Neural cell (in vitro differentiated cells): ENCODE data around the gene ABCA13. TPM values are rescaled to one million over a fixed set of nuclear protein-coding genes. Genes with fewer than 3 reads are reported as not detected.

Experiments
- H2AFZ ChIP-seq: fragments of 200-600, 300-800 bp; sonication (generic), shearing (Covaris generic); 2 replicates; pipeline ENCODE4 v1.6.0; 2014; ENCODE audit warnings: low read depth, mild to moderate bottlenecking, antibody characterized with exemption, low read length, moderate library complexity
- H3F3A ChIP-seq: fragments of 200-600 bp; shearing (Covaris generic); 2 replicates; pipeline ENCODE4 v1.6.1; 2016; ENCODE audit warnings: mild to moderate bottlenecking, moderate library complexity, mixed read lengths, antibody characterized with exemption, low read length; ENCODE audit not compliant: insufficient read depth, poor library complexity, severe bottlenecking
- H3K27ac ChIP-seq: fragments of 200-600, 300-800 bp; sonication (generic), shearing (Covaris generic); 2 replicates; pipeline ENCODE4 v1.5.1; 2014; ENCODE audit warnings: mild to moderate bottlenecking, low read length, moderate library complexity
- H3K27me3 ChIP-seq: fragments of 300-800, 200-600 bp; sonication (generic), shearing (Covaris generic); 2 replicates; pipeline ENCODE4 v1.6.0; 2014; ENCODE audit warnings: mild to moderate bottlenecking, low read depth, low read length, moderate library complexity; ENCODE audit not compliant: insufficient read depth
- H3K36me3 ChIP-seq: fragments of 300-800, 200-600 bp; sonication (generic), shearing (Covaris generic); 2 replicates; pipeline ENCODE4 v1.5.1; 2014; ENCODE audit warnings: mild to moderate bottlenecking, antibody characterized with exemption, low read length, moderate library complexity; ENCODE audit not compliant: insufficient read depth
- H3K4me2 ChIP-seq: fragments of 300-800, 200-600 bp; sonication (generic), shearing (Covaris generic); 2 replicates; pipeline ENCODE4 v1.6.0; 2014; ENCODE audit warnings: mild to moderate bottlenecking, low read length
- H3K4me3 ChIP-seq: fragments of 300-800, 200-600 bp; sonication (generic), shearing (Covaris generic); 2 replicates; pipeline ENCODE4 v1.5.1; 2014; ENCODE audit warnings: mild to moderate bottlenecking, low read length, moderate library complexity
- H3K79me2 ChIP-seq: fragments of 200-600 bp; shearing (Covaris generic); replicated peaks from 2 replicates; pipeline ENCODE4 v1.6.0; 2014; ENCODE audit warnings: mild to moderate bottlenecking, low read length, moderate library complexity; ENCODE audit not compliant: insufficient read depth
- H3K9ac ChIP-seq: fragments of 300-800, 200-600 bp; sonication (generic), shearing (Covaris generic); 2 replicates; pipeline ENCODE4 v1.6.1; 2016; ENCODE audit warnings: mild to moderate bottlenecking, low read length, mixed read lengths
- H3K9me2 ChIP-seq: fragments of 200-600 bp; shearing (Covaris generic); 2 replicates; pipeline ENCODE4 v1.6.1; 2016; ENCODE audit warnings: mild to moderate bottlenecking, low read length, mixed read lengths; ENCODE audit not compliant: insufficient read depth
- H3K9me3 ChIP-seq: fragments of 200-600, 300-800 bp; sonication (generic), shearing (Covaris generic); 2 replicates; pipeline ENCODE4 v1.6.1; 2016; ENCODE audit warnings: mild to moderate bottlenecking, mixed run types, low read length, moderate library complexity, mixed read lengths
- H4K20me1 ChIP-seq: fragments of 200-600 bp; shearing (Covaris generic); 2 replicates; pipeline ENCODE4 v1.6.1; 2016; ENCODE audit warnings: mild to moderate bottlenecking, mixed run types; ENCODE audit not compliant: insufficient read depth
- EP300 ChIP-seq: fragments of 450-650 bp; conservative IDR thresholded peaks from 2 replicates; pipeline ENCODE4 v1.6.1; 2014; ENCODE audit warnings: antibody characterized with exemption, mild to moderate bottlenecking, moderate library complexity; ENCODE audit not compliant: poor library complexity, severe bottlenecking
- EZH2 ChIP-seq: fragments of 200-600, 300-800 bp; shearing (Covaris generic), sonication (generic); IDR thresholded peaks from 2 replicates; pipeline ENCODE4 v1.6.1; 2014; ENCODE audit warnings: antibody characterized with exemption, low read length, borderline replicate concordance, mild to moderate bottlenecking; ENCODE audit not compliant: insufficient read depth, poor library complexity, severe bottlenecking
- MXI1 ChIP-seq: fragments of 450-650 bp; conservative IDR thresholded peaks from 2 replicates; pipeline ENCODE4 v1.6.1; 2014; ENCODE audit warnings: antibody characterized with exemption, mild to moderate bottlenecking; ENCODE audit not compliant: poor library complexity, severe bottlenecking
- POLR2AphosphoS5 ChIP-seq: IDR thresholded peaks from 2 replicates; pipeline ENCODE4 v1.6.1; 2012
- RAD21 ChIP-seq: fragments of 450-650 bp; conservative IDR thresholded peaks from 2 replicates; pipeline ENCODE4 v1.6.1; 2014; ENCODE audit warnings: antibody characterized with exemption, mild to moderate bottlenecking, moderate library complexity
- SMC3 ChIP-seq: fragments of 450-650 bp; conservative IDR thresholded peaks from 2 replicates; pipeline ENCODE4 v1.6.1; 2014; ENCODE audit warnings: antibody characterized with exemption, mild to moderate bottlenecking, moderate library complexity; ENCODE audit not compliant: poor library complexity
- TAF1 ChIP-seq: IDR thresholded peaks from 2 replicates; pipeline ENCODE4 v1.6.1; 2012; ENCODE audit warnings: low read depth
- polyA plus RNA-seq: library from polyadenylated mRNA; depleted of rRNA; stranded (reverse); fragments of >200 nt; gene quantifications from 2 replicates; pipeline ENCODE4 v1.2.3, GENCODE V29; 2014
- TF ChIP-seq, protein P1 (sequence below): IDR thresholded peaks from 2 replicates; pipeline ENCODE4 v1.6.1; 2012; ENCODE audit warnings: borderline replicate concordance
- TF ChIP-seq, protein P2 (sequence below): fragments of 450-650 bp; IDR thresholded peaks from 2 replicates; pipeline ENCODE4 v1.5.1; 2014; ENCODE audit warnings: antibody characterized with exemption, mild to moderate bottlenecking, moderate library complexity; ENCODE audit not compliant: poor library complexity, severe bottlenecking

The ABCA13 gene
- polyA plus RNA-seq, 1 donor from 2014 or later: 0.20 TPM

DNA sequence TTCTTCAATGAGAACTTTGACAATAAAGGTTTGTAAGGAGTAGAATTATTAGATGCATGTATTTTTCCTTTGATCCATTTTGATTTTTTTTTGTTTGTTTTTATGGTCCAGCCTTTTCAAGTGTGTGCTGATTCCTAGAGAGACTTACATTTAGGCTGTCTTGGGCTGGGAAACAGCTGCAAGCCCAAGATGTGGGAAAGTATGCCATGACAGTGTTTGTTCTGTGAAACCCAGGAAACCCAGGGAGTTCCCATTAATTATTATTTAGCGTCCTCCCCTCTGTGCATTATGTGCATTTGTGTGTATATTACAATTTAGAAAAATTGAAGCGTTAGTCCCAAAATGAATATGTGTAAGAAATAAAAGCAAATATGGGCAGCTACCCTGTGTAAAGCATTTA, 216.7 kb downstream of the ABCA13 start:
- H3K79me2 ChIP-seq: no peaks in the 10 kb centered on the region
- no peak overlapping the region for H2AFZ ChIP-seq
- H3K9me2 ChIP-seq: no peaks in the 10 kb centered on the region
- H3K27ac ChIP-seq: no peak overlapping the region
- H3K4me3 ChIP-seq: no peak overlapping the region
- no peaks in the 10 kb centered on the region for H3K27me3 ChIP-seq
- H3K36me3 ChIP-seq: no peaks in the 10 kb centered on the region
- no peaks in the 10 kb centered on the region for H4K20me1 ChIP-seq
- TF ChIP-seq EZH2 (no peak), SMC3 (no peak), TAF1 (no peak), EP300 (no peak), RAD21 (no peak), MXI1 (no peak)
- TF ChIP-seq, protein P1, sequence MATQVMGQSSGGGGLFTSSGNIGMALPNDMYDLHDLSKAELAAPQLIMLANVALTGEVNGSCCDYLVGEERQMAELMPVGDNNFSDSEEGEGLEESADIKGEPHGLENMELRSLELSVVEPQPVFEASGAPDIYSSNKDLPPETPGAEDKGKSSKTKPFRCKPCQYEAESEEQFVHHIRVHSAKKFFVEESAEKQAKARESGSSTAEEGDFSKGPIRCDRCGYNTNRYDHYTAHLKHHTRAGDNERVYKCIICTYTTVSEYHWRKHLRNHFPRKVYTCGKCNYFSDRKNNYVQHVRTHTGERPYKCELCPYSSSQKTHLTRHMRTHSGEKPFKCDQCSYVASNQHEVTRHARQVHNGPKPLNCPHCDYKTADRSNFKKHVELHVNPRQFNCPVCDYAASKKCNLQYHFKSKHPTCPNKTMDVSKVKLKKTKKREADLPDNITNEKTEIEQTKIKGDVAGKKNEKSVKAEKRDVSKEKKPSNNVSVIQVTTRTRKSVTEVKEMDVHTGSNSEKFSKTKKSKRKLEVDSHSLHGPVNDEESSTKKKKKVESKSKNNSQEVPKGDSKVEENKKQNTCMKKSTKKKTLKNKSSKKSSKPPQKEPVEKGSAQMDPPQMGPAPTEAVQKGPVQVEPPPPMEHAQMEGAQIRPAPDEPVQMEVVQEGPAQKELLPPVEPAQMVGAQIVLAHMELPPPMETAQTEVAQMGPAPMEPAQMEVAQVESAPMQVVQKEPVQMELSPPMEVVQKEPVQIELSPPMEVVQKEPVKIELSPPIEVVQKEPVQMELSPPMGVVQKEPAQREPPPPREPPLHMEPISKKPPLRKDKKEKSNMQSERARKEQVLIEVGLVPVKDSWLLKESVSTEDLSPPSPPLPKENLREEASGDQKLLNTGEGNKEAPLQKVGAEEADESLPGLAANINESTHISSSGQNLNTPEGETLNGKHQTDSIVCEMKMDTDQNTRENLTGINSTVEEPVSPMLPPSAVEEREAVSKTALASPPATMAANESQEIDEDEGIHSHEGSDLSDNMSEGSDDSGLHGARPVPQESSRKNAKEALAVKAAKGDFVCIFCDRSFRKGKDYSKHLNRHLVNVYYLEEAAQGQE: no peak
- no peaks in the 10 kb centered on the region for H3F3A ChIP-seq
- no peaks in the 10 kb centered on the region for H3K9me3 ChIP-seq
- no peak overlapping the region for H3K4me2 ChIP-seq
- H3K9ac ChIP-seq: no peak overlapping the region

DNA sequence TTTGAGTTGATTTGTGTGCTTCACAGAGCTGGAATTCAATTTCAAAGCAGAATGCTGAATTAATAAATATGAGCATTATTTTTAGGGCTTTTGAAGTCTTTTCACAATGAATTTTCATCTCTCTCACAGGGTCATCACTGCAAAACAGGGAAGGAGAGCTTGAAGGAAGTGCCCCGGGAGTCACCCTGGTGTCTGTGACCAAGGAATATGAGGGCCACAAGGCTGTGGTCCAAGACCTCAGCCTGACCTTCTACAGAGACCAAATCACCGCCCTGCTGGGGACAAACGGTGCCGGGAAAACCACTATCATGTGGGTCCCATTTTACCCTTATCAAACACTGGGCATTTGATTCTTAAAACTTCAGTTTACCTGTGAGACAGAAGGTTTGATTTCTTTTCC, 217.7 kb downstream of the ABCA13 start:
- Histone ChIP-seq H4K20me1 (no peaks in the 10 kb centered on the region), H3K36me3 (no peaks in the 10 kb centered on the region), H3F3A (no peaks in the 10 kb centered on the region), H3K79me2 (no peaks in the 10 kb centered on the region), H3K27ac (no peak overlapping the region), H3K9me2 (no peaks in the 10 kb centered on the region), H3K4me2 (no peak overlapping the region), H3K9ac (no peak overlapping the region), H3K4me3 (no peak overlapping the region), H2AFZ (no peak overlapping the region), H3K27me3 (no peaks in the 10 kb centered on the region), H3K9me3 (no peaks in the 10 kb centered on the region)
- TF ChIP-seq RAD21: no peak
- no peak for TF ChIP-seq EP300
- TF ChIP-seq, protein P1: no peak
- no peak for TF ChIP-seq TAF1
- no peak for TF ChIP-seq MXI1
- no peak for TF ChIP-seq POLR2AphosphoS5
- TF ChIP-seq, protein P2, sequence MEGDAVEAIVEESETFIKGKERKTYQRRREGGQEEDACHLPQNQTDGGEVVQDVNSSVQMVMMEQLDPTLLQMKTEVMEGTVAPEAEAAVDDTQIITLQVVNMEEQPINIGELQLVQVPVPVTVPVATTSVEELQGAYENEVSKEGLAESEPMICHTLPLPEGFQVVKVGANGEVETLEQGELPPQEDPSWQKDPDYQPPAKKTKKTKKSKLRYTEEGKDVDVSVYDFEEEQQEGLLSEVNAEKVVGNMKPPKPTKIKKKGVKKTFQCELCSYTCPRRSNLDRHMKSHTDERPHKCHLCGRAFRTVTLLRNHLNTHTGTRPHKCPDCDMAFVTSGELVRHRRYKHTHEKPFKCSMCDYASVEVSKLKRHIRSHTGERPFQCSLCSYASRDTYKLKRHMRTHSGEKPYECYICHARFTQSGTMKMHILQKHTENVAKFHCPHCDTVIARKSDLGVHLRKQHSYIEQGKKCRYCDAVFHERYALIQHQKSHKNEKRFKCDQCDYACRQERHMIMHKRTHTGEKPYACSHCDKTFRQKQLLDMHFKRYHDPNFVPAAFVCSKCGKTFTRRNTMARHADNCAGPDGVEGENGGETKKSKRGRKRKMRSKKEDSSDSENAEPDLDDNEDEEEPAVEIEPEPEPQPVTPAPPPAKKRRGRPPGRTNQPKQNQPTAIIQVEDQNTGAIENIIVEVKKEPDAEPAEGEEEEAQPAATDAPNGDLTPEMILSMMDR: no peak
- TF ChIP-seq EZH2: no peak
- no peak for TF ChIP-seq SMC3
